ENCODE measurements around the gene STAT6. TPM values are rescaled to one million over a fixed set of nuclear protein-coding genes. Genes with fewer than 3 reads are reported as not detected.

STAT6 gene
- total RNA-seq, 1 experiment from 2014 or later, result 44.2 TPM

GRCh38 chr12:57127101-57127725 is 16.1 kb upstream of the STAT6 start:
- BruUV-seq (replicated peaks), result TSS peak; percentile 75
- peak; percentile 49 to 50 for TF ChIP-seq CTCF (IDR thresholded peaks at IDR 0.05; ENCODE audit: insufficient read depth in 1 of 2, low read depth in 1 of 2, low read length in 1 of 2, severe bottlenecking in 1 of 2, unreplicated experiment in 1 of 2)
- no peaks in the 10 kb centered on the region for H3K27me3 ChIP-seq (replicated peaks; ENCODE audit: control insufficient read depth, insufficient read depth, low read length)
- peak; percentile 88 to 89 for DNase-seq
- peak overlapping the region; percentile 86 for H3K27ac Mint-ChIP-seq (ENCODE audit: unreplicated experiment)
- no peaks in the 10 kb centered on the region for H3K27me3 Mint-ChIP-seq (ENCODE audit: insufficient read depth, unreplicated experiment)
- peak overlapping the region; percentile 90 for H3K4me3 ChIP-seq (ENCODE audit: low read depth, low read length)
- POLR2A ChIA-PET, result interaction anchor here (0.7 to 2.1 kb wide), 8 partner anchors 15 to 439 kb away, joined by 4 to 39 read pairs (median 10); partner anchors contain the start of genes LRP1-AS, NAB2, NEMP1 and PTGES3
- peaks cover 36% of the 10 kb centered on the region for H3K4me1 ChIP-seq
- peaks cover 19% of the 10 kb centered on the region for H3K36me3 Mint-ChIP-seq (ENCODE audit: insufficient read depth, unreplicated experiment)
- peaks cover 30% of the 10 kb centered on the region for H3K4me1 Mint-ChIP-seq (ENCODE audit: low read depth, unreplicated experiment)
- no peaks in the 10 kb centered on the region for H3K36me3 ChIP-seq (ENCODE audit: control insufficient read depth, insufficient read depth, low read length)
- intact Hi-C loops (cut with micrococcal nuclease; ENCODE audit: unreplicated experiment), result loop anchor here (1.0 kb wide), 2 partner anchors 20 to 46 kb away; partner anchors contain the start of gene LRP1-AS
- H3K9me3 ChIP-seq, result no peaks in the 10 kb centered on the region
- H3K4me3 Mint-ChIP-seq (ENCODE audit: unreplicated experiment), result peak overlapping the region; percentile 88
- CTCF ChIA-PET, result interaction anchor here (0.6 to 2.8 kb wide), 21 partner anchors 11 to 126 kb away, joined by 3 to 49 read pairs (median 7); partner anchors contain the start of genes LRP1-AS, NEMP1 and STAT6
- H3K9me3 Mint-ChIP-seq (ENCODE audit: unreplicated experiment), result peaks cover 14% of the 10 kb centered on the region

GRCh38 chr12:57126561-57126960 is 15.4 kb upstream of the STAT6 start:
- peaks cover 23% of the 10 kb centered on the region for H3K4me1 Mint-ChIP-seq (ENCODE audit: low read depth, unreplicated experiment)
- no peaks in the 10 kb centered on the region for H3K27me3 ChIP-seq (replicated peaks; ENCODE audit: control insufficient read depth, insufficient read depth, low read length)
- peaks cover 14% of the 10 kb centered on the region for H3K9me3 Mint-ChIP-seq (ENCODE audit: unreplicated experiment)
- intact Hi-C loops (cut with micrococcal nuclease; ENCODE audit: unreplicated experiment), result no loop called here
- DNase-seq, result no peak
- H3K4me1 ChIP-seq, result peaks cover 29% of the 10 kb centered on the region
- peak overlapping the region; percentile 86 for H3K27ac Mint-ChIP-seq (ENCODE audit: unreplicated experiment)
- H3K4me3 Mint-ChIP-seq (ENCODE audit: unreplicated experiment), result peak overlapping the region; percentile 88
- no peaks in the 10 kb centered on the region for H3K36me3 ChIP-seq (ENCODE audit: control insufficient read depth, insufficient read depth, low read length)
- no peak for TF ChIP-seq CTCF (IDR thresholded peaks at IDR 0.05; ENCODE audit: insufficient read depth in 1 of 2, low read depth in 1 of 2, low read length in 1 of 2, severe bottlenecking in 1 of 2, unreplicated experiment in 1 of 2)
- ChIA-PET CTCF (interaction anchor here (0.6 to 2.8 kb wide), 11 partner anchors 15 to 95 kb away, joined by 3 to 49 read pairs (median 13); partner anchors contain the start of genes LRP1-AS, NEMP1 and STAT6), POLR2A (interaction anchor here (2.0 kb wide), 1 partner anchor 103 kb away, joined by 23 read pairs; the partner anchor contains the start of gene SHMT2)
- H3K27me3 Mint-ChIP-seq (ENCODE audit: insufficient read depth, unreplicated experiment), result no peaks in the 10 kb centered on the region
- BruUV-seq (replicated peaks), result no TSS peak
- peaks cover 16% of the 10 kb centered on the region for H3K36me3 Mint-ChIP-seq (ENCODE audit: insufficient read depth, unreplicated experiment)
- peak overlapping the region; percentile 90 for H3K4me3 ChIP-seq (ENCODE audit: low read depth, low read length)
- H3K9me3 ChIP-seq, result no peaks in the 10 kb centered on the region

GRCh38 chr12:57126061-57126460 is 14.9 kb upstream of the STAT6 start:
- Mint-ChIP-seq H3K36me3 (ENCODE audit: insufficient read depth, unreplicated experiment) (peaks cover 13% of the 10 kb centered on the region), H3K27ac (ENCODE audit: unreplicated experiment) (no peak overlapping the region), H3K9me3 (ENCODE audit: unreplicated experiment) (peaks cover 14% of the 10 kb centered on the region), H3K27me3 (ENCODE audit: insufficient read depth, unreplicated experiment) (no peaks in the 10 kb centered on the region), H3K4me3 (ENCODE audit: unreplicated experiment) (peak overlapping the region; percentile 88), H3K4me1 (ENCODE audit: low read depth, unreplicated experiment) (peaks cover 18% of the 10 kb centered on the region)
- intact Hi-C loops (cut with micrococcal nuclease; ENCODE audit: unreplicated experiment), result no loop called here
- CTCF ChIA-PET, result interaction anchor here (0.6 to 2.8 kb wide), 4 partner anchors 14 to 549 kb away, joined by 3 to 49 read pairs (median 30); partner anchors contain the start of gene STAT6
- DNase-seq, result no peak
- POLR2A ChIA-PET, result interaction anchor here (0.7 kb wide), 1 partner anchor 29 kb away, joined by 12 read pairs; no protein-coding TSS in a partner anchor
- H3K4me1 ChIP-seq, result peaks cover 24% of the 10 kb centered on the region
- H3K4me3 ChIP-seq (ENCODE audit: low read depth, low read length), result no peak overlapping the region
- TF ChIP-seq CTCF (IDR thresholded peaks at IDR 0.05; ENCODE audit: insufficient read depth in 1 of 2, low read depth in 1 of 2, low read length in 1 of 2, severe bottlenecking in 1 of 2, unreplicated experiment in 1 of 2), result no peak
- H3K9me3 ChIP-seq, result no peaks in the 10 kb centered on the region
- no peaks in the 10 kb centered on the region for H3K36me3 ChIP-seq (ENCODE audit: control insufficient read depth, insufficient read depth, low read length)
- H3K27me3 ChIP-seq (replicated peaks; ENCODE audit: control insufficient read depth, insufficient read depth, low read length), result no peaks in the 10 kb centered on the region
- BruUV-seq (replicated peaks), result no TSS peak
